Nephron (organoid): ENCODE data around the gene FILIP1L.
"Not testable (repeated sequence)": the region's sequence is repeated elsewhere in the genome, so short reads cannot be mapped to it uniquely, and the experiment has no call there.

ENCODE experiments used
- H3K27ac Mint-ChIP-seq, 3 experiments: 2 replicates each; pipeline ENCODE4 v1.8.0; 2020; ENCODE audit warnings: mixed read lengths in 3 of 3, mild to moderate bottlenecking in 2 of 3, moderate library complexity in 1 of 3
- H3K27me3 Mint-ChIP-seq: 2 replicates; pipeline ENCODE4 v1.8.0; 2021; ENCODE audit warnings: low read depth, mild to moderate bottlenecking, moderate library complexity, mixed read lengths
- H3K36me3 Mint-ChIP-seq: 2 replicates; pipeline ENCODE4 v1.8.0; 2020; ENCODE audit warnings: low read depth, mixed read lengths
- H3K4me1 Mint-ChIP-seq: 2 replicates; pipeline ENCODE4 v1.8.0; 2020; ENCODE audit warnings: mixed read lengths
- H3K4me3 Mint-ChIP-seq, 3 experiments: 2 replicates each; pipeline ENCODE4 v1.8.0; 2020; ENCODE audit warnings: mild to moderate bottlenecking in 3 of 3, mixed read lengths in 3 of 3, moderate library complexity in 2 of 3
- H3K9me3 Mint-ChIP-seq: 2 replicates; pipeline ENCODE4 v1.8.0; 2020; ENCODE audit warnings: mixed read lengths
- TF ChIP-seq, protein P1 (sequence below), 3 experiments: fragments of 200-600 bp; sonication (generic); IDR thresholded peaks; one replicate each; pipeline ENCODE4 v1.5.0; 2021; ENCODE audit warnings: antibody characterized with exemption in 3 of 3; ENCODE audit not compliant: unreplicated experiment in 3 of 3

Gene FILIP1L

DNA sequence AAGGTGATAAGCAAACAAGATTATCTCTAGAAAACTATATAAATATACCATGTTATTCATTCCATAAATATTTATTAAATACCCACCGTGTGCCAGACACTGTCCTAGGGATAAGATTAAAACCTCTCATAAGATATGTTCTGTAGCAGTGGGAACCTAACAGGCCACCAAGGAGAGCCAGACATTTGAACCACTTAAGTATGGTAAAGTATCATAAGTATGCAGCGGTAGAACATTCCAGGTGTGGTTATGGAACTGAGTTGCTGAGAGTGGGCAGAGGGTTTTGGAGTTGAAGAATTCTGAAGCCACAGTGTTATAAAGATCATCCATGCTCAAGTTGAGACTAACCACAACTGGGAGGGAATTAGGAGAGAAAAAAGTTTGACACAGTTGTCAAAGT lies 14.7 kb downstream of the FILIP1L start:
- H3K27me3 Mint-ChIP-seq, result no peaks in the 10 kb centered on the region
- TF ChIP-seq, protein P1, sequence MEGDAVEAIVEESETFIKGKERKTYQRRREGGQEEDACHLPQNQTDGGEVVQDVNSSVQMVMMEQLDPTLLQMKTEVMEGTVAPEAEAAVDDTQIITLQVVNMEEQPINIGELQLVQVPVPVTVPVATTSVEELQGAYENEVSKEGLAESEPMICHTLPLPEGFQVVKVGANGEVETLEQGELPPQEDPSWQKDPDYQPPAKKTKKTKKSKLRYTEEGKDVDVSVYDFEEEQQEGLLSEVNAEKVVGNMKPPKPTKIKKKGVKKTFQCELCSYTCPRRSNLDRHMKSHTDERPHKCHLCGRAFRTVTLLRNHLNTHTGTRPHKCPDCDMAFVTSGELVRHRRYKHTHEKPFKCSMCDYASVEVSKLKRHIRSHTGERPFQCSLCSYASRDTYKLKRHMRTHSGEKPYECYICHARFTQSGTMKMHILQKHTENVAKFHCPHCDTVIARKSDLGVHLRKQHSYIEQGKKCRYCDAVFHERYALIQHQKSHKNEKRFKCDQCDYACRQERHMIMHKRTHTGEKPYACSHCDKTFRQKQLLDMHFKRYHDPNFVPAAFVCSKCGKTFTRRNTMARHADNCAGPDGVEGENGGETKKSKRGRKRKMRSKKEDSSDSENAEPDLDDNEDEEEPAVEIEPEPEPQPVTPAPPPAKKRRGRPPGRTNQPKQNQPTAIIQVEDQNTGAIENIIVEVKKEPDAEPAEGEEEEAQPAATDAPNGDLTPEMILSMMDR (IDR thresholded peaks at IDR 0.05; ENCODE audit: unreplicated experiment in 3 of 3), result no peak
- H3K4me1 Mint-ChIP-seq, result peaks cover 30% of the 10 kb centered on the region
- peak overlapping the region in 1 of 3 experiments; percentile 64 for H3K27ac Mint-ChIP-seq
- no peak overlapping the region for H3K4me3 Mint-ChIP-seq
- no peaks in the 10 kb centered on the region for H3K9me3 Mint-ChIP-seq
- H3K36me3 Mint-ChIP-seq, result no peaks in the 10 kb centered on the region

DNA sequence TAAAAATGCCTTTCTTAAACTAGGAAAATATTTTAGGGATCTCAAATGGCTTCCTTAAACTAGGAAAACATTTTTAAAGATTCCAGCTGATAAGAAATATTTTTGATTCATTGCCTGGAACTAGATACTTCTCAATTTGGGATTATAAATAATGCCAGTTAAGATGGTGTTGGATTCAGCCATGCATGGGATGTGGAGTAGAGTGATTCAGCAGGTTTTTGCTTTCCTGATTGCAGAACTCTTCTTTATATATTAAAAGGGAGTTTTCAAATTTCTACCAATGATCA lies 15.6 kb downstream of the FILIP1L start:
- Mint-ChIP-seq H3K9me3 (no peaks in the 10 kb centered on the region), H3K4me3 (no peak overlapping the region)
- TF ChIP-seq, protein P1 (IDR thresholded peaks at IDR 0.05; ENCODE audit: unreplicated experiment in 3 of 3), result no peak

DNA sequence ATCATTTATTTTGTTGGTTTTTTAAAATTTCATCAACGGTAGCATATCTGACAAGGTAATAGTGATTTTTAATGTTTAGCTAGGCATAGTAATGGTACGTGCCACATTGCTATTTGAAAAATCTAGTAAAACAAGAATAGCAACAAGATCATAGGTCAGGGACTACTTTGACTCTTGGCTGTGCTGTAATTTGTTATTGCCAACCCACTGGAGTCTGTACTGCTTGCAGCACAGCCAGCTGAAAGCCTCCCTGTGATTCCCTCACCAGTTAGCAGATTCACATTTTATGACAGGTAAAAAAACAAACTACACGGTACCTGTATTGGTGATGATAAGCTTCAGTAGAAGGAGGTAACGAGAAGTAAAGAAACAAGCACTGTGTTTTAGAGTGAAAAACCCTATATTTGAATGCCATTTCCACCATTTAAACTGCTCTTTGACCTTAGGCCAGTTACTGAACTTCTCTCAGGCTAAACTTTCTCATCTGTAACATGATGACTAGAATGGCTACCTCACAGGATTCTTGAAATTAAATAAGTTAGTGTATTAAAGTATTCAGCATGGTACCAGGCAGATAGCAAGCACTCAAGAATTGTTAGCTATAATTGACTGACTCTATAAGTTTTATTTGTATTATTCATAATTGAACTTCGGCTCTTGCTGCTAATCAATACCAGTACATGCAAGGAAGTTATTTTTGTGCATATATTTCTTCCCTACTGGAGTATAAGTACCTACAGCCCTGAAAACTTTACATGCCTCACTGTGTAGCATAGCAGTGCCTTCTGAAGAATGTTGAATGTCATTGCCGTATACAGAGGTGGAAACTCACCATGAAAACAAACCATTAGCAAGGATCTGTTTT lies 16.1 kb downstream of the FILIP1L start:
- H3K36me3 Mint-ChIP-seq, result no peaks in the 10 kb centered on the region
- H3K4me3 Mint-ChIP-seq, result no peak overlapping the region
- TF ChIP-seq, protein P1 (IDR thresholded peaks at IDR 0.05; ENCODE audit: unreplicated experiment in 3 of 3), result no peak
- H3K9me3 Mint-ChIP-seq, result no peaks in the 10 kb centered on the region
- H3K27ac Mint-ChIP-seq, result peak overlapping the region; percentile 26 to 90 (median 78)
- H3K4me1 Mint-ChIP-seq, result peaks cover 26% of the 10 kb centered on the region
- H3K27me3 Mint-ChIP-seq, result no peaks in the 10 kb centered on the region

More for the DNA sequence above, 15.6 kb downstream of the FILIP1L start:
- H3K27ac Mint-ChIP-seq, result peak overlapping the region; percentile 26 to 90 (median 78)
- no peaks in the 10 kb centered on the region for H3K27me3 Mint-ChIP-seq
- no peaks in the 10 kb centered on the region for H3K36me3 Mint-ChIP-seq
- peaks cover 29% of the 10 kb centered on the region for H3K4me1 Mint-ChIP-seq

DNA sequence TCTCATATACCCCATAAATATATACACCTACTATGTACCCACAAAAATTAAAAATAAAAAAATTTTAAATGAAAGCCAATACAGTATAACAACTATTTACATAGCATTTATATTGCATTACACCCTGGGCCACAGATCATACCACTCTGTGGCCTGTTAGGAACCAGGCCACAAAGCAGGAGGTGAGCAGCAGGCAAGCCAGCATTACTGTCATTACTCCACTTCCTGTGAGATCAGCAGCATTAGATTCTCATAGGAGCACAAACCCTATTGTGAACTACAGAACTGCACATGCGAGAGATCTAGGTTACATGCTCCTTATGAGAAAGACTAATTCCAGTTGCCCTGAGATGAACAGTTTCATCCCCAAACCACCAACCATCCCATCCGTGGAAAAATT lies 17.4 kb downstream of the FILIP1L start:
- peak overlapping the region in 1 of 3 experiments; percentile 90 for H3K27ac Mint-ChIP-seq
- H3K4me1 Mint-ChIP-seq, result peaks cover 21% of the 10 kb centered on the region
- H3K36me3 Mint-ChIP-seq, result no peaks in the 10 kb centered on the region
- H3K9me3 Mint-ChIP-seq, result no peaks in the 10 kb centered on the region
- H3K27me3 Mint-ChIP-seq, result no peaks in the 10 kb centered on the region
- no peak overlapping the region for H3K4me3 Mint-ChIP-seq
- TF ChIP-seq, protein P1 (IDR thresholded peaks at IDR 0.05; ENCODE audit: unreplicated experiment in 3 of 3), result no peak

DNA sequence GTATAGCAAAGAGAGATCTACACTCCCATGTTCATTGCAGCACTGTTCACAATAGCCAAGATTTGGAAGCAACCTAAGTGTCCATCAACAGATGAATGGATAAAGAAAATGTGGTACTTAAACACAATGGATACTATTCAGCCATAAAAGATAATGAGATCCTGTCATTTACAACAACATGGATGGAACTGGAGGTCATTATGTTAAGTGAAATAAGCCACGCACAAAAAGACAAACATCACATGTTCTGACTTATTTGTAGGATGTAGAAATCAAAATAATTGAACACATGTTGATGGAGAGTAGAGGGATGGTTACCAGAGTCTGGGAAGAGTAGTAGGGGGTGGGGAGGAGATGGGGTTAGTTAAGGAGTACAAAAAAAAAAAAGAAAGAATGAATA lies 18.0 kb downstream of the FILIP1L start:
- Mint-ChIP-seq H3K4me1 (peaks cover 25% of the 10 kb centered on the region), H3K27ac (peak overlapping the region in 1 of 3 experiments; percentile 45)
- not testable (repeated sequence) for H3K9me3 Mint-ChIP-seq, H3K4me3 Mint-ChIP-seq, H3K36me3 Mint-ChIP-seq, H3K27me3 Mint-ChIP-seq

DNA sequence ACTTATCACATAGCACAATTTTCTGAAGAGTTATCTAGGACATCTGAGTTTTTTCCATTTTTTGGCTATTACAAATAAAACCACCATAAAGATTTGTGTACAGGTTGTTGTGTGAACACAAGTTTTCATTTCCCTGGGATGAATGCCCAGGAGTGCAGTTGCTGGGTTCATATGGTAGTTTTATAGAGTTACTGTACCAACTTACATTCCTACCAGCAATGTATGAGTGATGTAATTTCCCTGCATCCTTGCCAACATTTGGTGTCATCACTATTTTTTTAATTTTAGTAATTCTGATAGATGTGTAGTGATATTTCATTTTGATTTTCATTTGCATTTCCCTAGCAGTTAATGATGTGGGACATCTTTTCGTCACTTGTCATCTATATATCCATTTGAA lies 20.5 kb downstream of the FILIP1L start:
- Mint-ChIP-seq H3K27ac (no peak overlapping the region), H3K4me1 (peaks cover 38% of the 10 kb centered on the region), H3K4me3 (no peak overlapping the region), H3K9me3 (no peaks in the 10 kb centered on the region), H3K27me3 (no peaks in the 10 kb centered on the region), H3K36me3 (no peaks in the 10 kb centered on the region)
- TF ChIP-seq, protein P1 (IDR thresholded peaks at IDR 0.05; ENCODE audit: unreplicated experiment in 3 of 3), result no peak
